D721Med (cell line): ENCODE data around the gene PTGES2.

Experiments
- DNase-seq: peaks from one replicate; pipeline ENCODE4 v3.0.0; 2011; ENCODE audit warnings: low spot score; ENCODE audit not compliant: insufficient read length
- FAIRE-seq: peaks from 2 replicates; lab custom pipeline; 2011; peaks lifted over from hg19 to GRCh38; lab: Jason Lieb, UNC
- TF ChIP-seq, protein P1 (sequence below): IDR thresholded peaks from 2 replicates; pipeline ENCODE4 v1.5.1; 2012; ENCODE audit warnings: mild to moderate bottlenecking, control low read depth; ENCODE audit not compliant: insufficient read depth; ENCODE audit errors: missing control alignments

The PTGES2 gene

DNA sequence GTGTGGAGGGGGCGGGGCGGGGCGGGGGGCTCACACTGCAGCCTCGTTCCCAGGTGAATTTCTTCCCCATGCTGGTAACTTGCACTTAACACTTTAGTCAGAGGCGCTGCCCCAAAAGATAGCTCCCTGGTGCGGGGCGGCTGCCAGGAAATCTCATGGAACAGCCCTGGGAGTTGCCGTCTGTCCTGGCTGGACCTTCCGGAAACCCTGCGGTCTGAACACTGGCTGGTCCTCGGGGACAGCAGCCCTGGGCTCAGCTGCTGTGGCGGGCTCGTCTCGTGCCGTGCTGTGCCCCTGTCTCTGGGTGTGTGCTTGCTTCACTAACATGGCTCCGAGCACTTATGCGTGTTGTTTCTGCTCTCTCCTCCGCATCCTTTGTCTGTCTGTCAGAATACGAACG lies 25.8 kb downstream of the PTGES2 start:
- DNase-seq (no peak), FAIRE-seq (no peak)
- TF ChIP-seq, protein P1, sequence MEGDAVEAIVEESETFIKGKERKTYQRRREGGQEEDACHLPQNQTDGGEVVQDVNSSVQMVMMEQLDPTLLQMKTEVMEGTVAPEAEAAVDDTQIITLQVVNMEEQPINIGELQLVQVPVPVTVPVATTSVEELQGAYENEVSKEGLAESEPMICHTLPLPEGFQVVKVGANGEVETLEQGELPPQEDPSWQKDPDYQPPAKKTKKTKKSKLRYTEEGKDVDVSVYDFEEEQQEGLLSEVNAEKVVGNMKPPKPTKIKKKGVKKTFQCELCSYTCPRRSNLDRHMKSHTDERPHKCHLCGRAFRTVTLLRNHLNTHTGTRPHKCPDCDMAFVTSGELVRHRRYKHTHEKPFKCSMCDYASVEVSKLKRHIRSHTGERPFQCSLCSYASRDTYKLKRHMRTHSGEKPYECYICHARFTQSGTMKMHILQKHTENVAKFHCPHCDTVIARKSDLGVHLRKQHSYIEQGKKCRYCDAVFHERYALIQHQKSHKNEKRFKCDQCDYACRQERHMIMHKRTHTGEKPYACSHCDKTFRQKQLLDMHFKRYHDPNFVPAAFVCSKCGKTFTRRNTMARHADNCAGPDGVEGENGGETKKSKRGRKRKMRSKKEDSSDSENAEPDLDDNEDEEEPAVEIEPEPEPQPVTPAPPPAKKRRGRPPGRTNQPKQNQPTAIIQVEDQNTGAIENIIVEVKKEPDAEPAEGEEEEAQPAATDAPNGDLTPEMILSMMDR = no peak

DNA sequence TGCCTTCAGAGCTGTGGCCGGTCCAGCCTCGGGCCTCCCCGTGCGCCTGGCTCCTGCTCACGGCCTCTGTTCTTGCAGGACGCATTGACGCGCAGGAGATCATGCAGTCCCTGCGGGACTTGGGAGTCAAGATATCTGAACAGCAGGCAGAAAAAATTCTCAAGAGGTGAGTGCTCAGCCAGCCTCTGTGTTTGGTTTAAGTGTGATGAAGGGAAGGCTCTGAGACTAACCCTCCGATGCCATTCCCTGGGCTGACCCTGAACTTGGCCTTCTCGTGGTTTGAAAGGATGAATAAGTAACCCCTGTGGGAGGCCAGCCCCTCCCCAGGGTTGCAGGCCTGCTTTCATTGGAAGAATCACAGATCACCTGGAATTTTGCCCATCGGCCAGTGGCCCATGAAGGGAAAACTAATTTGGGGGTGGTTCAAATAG lies 26.3 kb downstream of the PTGES2 start:
- TF ChIP-seq, protein P1 = no peak
- DNase-seq (no peak), FAIRE-seq (no peak)

DNA sequence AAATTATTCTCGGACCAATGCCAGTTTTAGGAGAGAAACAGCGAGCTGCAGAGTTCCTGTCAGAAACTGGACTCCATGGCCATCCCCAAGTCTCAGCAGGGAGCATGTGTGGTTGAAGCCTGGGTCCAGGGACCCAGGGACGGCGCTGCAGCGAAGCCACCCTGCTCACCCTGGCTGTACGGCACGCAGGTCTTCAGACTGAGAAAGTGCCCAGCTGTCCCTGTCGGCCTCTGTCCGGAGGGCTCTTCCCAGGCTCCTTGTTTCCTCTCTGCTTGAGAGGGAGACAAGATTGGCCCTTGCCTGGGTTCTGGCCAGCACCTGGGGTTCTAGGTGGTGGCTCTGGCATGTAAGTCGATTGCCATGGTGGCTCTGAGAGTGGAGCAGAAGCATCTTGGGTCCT lies 26.9 kb downstream of the PTGES2 start:
- FAIRE-seq (no peak), DNase-seq (no peak)
- TF ChIP-seq, protein P1 = no peak

DNA sequence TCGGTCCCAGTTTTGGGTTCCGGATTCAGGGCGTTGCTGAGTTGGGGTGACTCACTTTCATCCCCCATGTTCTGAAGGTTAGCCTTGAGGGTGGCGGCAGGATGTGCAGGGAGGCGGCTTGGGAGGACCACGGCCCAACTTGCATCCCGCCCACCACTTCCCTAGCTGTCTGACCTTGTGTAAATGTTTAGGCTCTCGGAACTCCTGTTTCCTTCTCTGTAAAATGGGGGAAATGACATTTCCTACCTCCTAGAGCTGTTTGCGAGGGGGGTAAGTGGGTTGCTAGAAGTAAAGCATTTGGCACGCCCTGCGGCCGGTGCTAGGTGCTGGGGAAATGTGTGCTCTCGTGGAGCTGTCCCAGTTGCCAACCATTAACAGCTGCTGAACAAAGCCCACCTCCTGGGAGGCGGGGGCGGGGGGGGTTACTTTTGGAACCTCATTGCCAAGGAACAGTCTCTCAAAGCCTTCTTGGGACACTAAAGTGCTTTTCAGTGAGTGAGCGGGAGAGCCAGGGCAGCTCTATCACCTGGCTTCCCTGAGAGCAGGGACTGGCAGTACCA lies 27.5 kb downstream of the PTGES2 start:
- DNase-seq (no peak), FAIRE-seq (no peak)
- TF ChIP-seq, protein P1 = no peak

DNA sequence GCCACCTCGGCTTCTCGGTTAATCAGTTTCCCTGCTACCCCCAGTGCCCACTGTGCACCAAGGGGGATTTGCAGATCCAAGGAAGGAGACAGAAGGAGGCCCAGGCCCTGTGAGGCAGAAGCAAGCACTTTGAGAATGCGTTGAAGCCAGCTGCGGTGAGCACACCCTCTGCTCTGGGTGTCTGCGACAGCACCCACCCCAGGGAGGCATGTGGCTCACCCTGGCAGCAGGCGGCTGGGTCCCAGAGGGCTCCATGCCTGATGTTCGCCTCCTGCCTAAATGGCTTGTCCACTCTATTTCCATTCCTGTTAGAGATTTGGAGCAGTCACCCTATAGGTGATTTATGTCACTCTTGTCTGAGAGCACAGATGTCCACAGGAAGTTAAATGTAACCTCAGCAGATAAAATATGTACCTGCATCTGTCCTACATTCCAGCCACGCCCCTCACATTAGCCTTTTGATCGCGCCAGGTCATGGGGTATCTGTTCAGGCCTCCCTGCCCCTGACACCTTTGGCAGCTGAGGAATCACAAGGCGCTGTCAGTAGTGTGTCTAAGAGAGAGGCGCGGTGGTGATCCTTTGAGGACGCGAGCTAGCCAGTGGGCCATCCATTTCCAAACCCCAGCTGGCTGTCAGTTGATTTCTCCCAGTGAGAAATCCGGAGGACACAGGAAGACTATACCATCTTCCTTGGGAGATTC lies 28.1 kb downstream of the PTGES2 start:
- DNase-seq (no peak), FAIRE-seq (no peak)
- TF ChIP-seq, protein P1 = no peak

DNA sequence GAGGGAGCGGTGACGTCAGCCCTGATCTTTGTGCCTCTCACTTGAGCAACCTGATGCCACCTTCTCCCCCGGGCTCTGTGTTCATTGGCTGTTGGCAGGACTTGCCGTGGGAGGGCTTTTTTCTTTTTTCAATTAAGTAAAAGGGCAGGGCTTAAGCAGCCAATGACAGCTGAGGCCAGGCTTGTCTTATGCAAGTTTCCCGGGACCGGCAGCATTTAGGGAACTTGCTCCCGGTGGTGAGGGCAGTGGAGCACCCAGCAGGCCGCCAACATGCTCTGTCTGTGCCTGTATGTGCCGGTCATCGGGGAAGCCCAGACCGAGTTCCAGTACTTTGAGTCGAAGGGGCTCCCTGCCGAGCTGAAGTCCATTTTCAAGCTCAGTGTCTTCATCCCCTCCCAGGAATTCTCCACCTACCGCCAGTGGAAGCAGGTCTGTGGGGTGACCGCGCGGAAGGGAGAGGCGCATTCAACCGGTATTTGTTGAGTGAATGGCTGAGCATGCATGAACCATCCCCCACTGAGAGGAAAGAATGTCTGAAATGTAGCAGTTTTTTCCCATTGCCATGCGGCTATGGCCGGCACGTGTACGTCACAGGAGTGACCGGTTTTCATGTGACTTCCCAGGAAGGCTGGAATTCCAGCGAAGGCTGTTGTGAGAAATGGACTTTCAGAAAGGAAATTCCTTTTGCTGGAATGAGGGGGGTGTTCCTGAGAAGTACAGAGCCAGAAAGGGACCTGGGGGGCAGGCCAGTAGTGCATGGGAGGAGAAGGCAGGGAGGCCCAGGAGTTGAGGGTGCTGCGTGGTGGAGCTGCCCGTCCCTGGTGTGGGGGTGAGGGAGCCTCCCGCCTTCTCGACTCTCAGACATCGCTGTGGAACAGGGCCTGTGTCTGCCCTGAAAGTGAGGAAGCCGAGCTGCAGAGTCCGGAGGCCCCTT lies 29.0 kb downstream of the PTGES2 start:
- TF ChIP-seq, protein P1 = no peak
- no peak for FAIRE-seq
- DNase-seq = no peak
